ENCODE measurements around the gene GPX2.

- TF ChIP-seq CTCF (IDR thresholded peaks at IDR 0.05; ENCODE audit: insufficient read depth, low read length) (no peak), POLR2AphosphoS5 (IDR thresholded peaks at IDR 0.05; ENCODE audit: low read depth) (no peak), GABPA (IDR thresholded peaks at IDR 0.05; ENCODE audit: low read depth) (no peak), REST (IDR thresholded peaks at IDR 0.05; ENCODE audit: insufficient replicate concordance, low read depth) (no peak)
These were observed 30.3 kb downstream of the GPX2 start for GRCh38 chr14:64912261-64912660.

Data from HL-60 (cell line).